22Rv1 (cell line): ENCODE data around the gene GNAS.

Experiments
- ZFX ChIP-seq: fragments of 450-650 bp; IDR thresholded peaks from 2 replicates; pipeline ENCODE4 v1.6.1; 2017; ENCODE audit warnings: antibody characterized with exemption, borderline replicate concordance
- TF ChIP-seq, protein P1 (sequence below): fragments of 450-650 bp; IDR thresholded peaks from 2 replicates; pipeline ENCODE4 v1.5.1; 2017; ENCODE audit warnings: mild to moderate bottlenecking

DNA sequence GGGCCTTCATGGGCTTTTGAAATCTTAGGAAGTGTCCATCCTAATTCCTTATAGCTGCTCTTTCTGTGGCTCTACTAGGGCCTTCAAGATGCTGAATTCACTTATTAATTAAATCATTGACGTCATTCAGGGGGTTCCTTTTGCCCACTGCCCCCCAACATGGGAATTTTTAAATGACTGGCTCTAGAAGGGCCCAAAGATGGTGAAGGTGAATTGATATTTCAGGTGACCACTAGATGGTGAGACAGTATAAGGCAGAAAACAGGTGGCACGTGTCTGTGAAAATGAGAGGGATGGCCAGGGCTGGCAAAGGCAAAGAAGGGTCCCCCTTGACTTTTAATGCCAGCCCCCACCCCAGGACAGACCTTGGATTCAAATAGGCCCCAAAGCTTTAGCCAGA is 11.8 kb downstream of the GNAS start:
- TF ChIP-seq, protein P1, sequence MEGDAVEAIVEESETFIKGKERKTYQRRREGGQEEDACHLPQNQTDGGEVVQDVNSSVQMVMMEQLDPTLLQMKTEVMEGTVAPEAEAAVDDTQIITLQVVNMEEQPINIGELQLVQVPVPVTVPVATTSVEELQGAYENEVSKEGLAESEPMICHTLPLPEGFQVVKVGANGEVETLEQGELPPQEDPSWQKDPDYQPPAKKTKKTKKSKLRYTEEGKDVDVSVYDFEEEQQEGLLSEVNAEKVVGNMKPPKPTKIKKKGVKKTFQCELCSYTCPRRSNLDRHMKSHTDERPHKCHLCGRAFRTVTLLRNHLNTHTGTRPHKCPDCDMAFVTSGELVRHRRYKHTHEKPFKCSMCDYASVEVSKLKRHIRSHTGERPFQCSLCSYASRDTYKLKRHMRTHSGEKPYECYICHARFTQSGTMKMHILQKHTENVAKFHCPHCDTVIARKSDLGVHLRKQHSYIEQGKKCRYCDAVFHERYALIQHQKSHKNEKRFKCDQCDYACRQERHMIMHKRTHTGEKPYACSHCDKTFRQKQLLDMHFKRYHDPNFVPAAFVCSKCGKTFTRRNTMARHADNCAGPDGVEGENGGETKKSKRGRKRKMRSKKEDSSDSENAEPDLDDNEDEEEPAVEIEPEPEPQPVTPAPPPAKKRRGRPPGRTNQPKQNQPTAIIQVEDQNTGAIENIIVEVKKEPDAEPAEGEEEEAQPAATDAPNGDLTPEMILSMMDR, result peak; percentile 35
- no peak for TF ChIP-seq ZFX
